GM10266 (cell line): ENCODE data around the gene TNIK.
A peak's percentile ranks its signal among the peaks of the same experiment; 100 is the strongest.

ENCODE experiments used
- DNase-seq: peaks from one replicate; pipeline ENCODE4 v3.0.0; 2012; ENCODE audit errors: extremely low spot score
- CTCF ChIP-seq: IDR thresholded peaks from 2 replicates; pipeline ENCODE4 v1.5.1; 2012; ENCODE audit warnings: mild to moderate bottlenecking, low read depth; ENCODE audit not compliant: control insufficient read depth, insufficient read depth; ENCODE audit errors: missing control alignments

TNIK gene

GRCh38 chr3:171460725-171461524 lies 720 bp upstream of the TNIK start:
- peak; percentile 63 for DNase-seq
- peak; percentile 55 for TF ChIP-seq CTCF

GRCh38 chr3:171459137-171459941 lies 866 bp downstream of the TNIK start:
- peak; percentile 42 for DNase-seq
- no peak for TF ChIP-seq CTCF

GRCh38 chr3:171458864-171459136 lies 1.4 kb downstream of the TNIK start:
- no peak for TF ChIP-seq CTCF
- no peak for DNase-seq

- DNase-seq: no peak
- TF ChIP-seq CTCF: no peak
Measured at GRCh38 chr3:171458071-171458863, 1.9 kb downstream of the TNIK start.

- no peak for TF ChIP-seq CTCF
- peak; percentile 38 for DNase-seq
Measured at GRCh38 chr3:171457607-171458061, 2.6 kb downstream of the TNIK start.

GRCh38 chr3:171456765-171457606 lies 3.2 kb downstream of the TNIK start:
- no peak for DNase-seq
- no peak for TF ChIP-seq CTCF
